AG04450 (cell line): ENCODE results near the gene PLCG2. TPM values are rescaled to one million over a fixed set of nuclear protein-coding genes. Genes with fewer than 3 reads are reported as not detected.

Source experiments
- CTCF ChIA-PET: fragments of 300-600, 350-600 bp; formaldehyde crosslinking; extraction: SDS; loops from one replicate; lab custom pipeline; 2022; ENCODE audit warnings: antibody characterized with exemption, inconsistent platforms; lab: Charles Lee
- POLR2A ChIA-PET: fragments of 350-600 bp; formaldehyde crosslinking; extraction: SDS; loops from one replicate; lab custom pipeline; 2021; ENCODE audit warnings: antibody characterized with exemption, inconsistent platforms; lab: Yijun Ruan, JAX
- DNase-seq: peaks from one replicate; pipeline ENCODE4 v3.0.0-alpha.2; 2011; ENCODE audit warnings: low read depth, low spot score
- H3K27ac ChIP-seq: one replicate; pipeline ENCODE4 v1.5.1; 2012; ENCODE audit warnings: low read depth, low read length, control low read depth
- H3K27me3 ChIP-seq: one replicate; pipeline ENCODE4 v1.6.0; 2012; ENCODE audit warnings: low read length; ENCODE audit not compliant: control insufficient read depth, insufficient read depth
- H3K4me3 ChIP-seq: 2 replicates; pipeline ENCODE4 v1.5.1; 2011; ENCODE audit warnings: mild to moderate bottlenecking, low read depth, low read length, control low read depth
- H3K9me3 ChIP-seq: 2 replicates; pipeline ENCODE4 v1.5.1; 2012; ENCODE audit warnings: low read length; ENCODE audit not compliant: control insufficient read depth, insufficient read depth
- CTCF ChIP-seq: IDR thresholded peaks from 2 replicates; pipeline ENCODE4 v1.5.1; 2011; ENCODE audit warnings: low read depth, low read length, control low read depth, inconsistent platforms
- polyA plus RNA-seq: library from polyadenylated mRNA; depleted of rRNA; stranded (reverse); fragments of >200 nt; gene quantifications from 2 replicates; pipeline ENCODE4 v1.2.3, GENCODE V29; 2011

Gene PLCG2
- polyA plus RNA-seq, 1 experiment: 0.16 TPM

DNA sequence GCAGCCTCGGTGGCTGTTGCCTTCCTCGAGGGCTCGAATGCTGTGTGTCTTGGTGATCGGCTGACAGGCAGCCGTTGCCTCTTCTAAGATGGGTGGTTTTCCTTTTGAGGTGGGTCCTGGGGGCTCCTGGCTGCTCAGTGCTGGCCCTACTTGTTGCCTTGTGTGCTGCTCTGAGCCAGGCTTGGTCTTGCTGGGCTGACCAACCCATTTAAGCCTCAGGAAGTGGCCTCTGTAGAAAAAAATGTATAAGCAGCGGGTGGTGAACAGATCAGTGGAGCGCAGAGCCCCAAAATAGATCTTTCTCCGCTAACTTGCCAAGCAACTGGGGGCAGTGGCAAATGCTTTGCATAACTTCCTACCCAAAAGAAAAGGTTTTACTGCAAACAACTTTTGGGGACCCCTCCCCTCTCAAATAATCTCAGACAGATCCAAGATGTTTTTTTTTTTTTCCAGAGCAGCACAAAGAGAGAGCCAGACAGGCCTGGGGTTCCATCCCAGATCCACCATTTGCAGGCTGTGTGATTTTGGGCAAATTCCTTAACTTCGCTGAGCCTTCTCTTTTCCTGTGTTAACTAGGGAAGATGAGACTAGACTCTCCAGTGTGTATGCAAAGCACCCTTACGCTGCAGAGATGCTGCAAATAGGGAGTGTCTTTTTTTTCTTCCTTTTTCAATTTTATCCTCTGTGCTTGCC lies 42.5 kb downstream of the PLCG2 start:
- no peak for TF ChIP-seq CTCF
- DNase-seq: no peak
- CTCF ChIA-PET: no interaction called here

GRCh38 chr16:81823111-81823510 lies 44.0 kb downstream of the PLCG2 start:
- ChIA-PET CTCF (no interaction called here), POLR2A (interaction anchor here (0.5 kb wide), 1 partner anchor 602 kb away, joined by 3 read pairs; no protein-coding TSS in a partner anchor)
- DNase-seq: no peak
- TF ChIP-seq CTCF: no peak
- Histone ChIP-seq H3K4me3 (no peak overlapping the region), H3K27ac (no peak overlapping the region), H3K27me3 (peaks cover 2% of the 10 kb centered on the region), H3K9me3 (no peaks in the 10 kb centered on the region)

More for the DNA sequence above, 42.5 kb downstream of the PLCG2 start:
- peaks cover 2% of the 10 kb centered on the region for H3K27me3 ChIP-seq
- H3K9me3 ChIP-seq: no peaks in the 10 kb centered on the region
- no peak overlapping the region for H3K27ac ChIP-seq
- H3K4me3 ChIP-seq: no peak overlapping the region
- POLR2A ChIA-PET: no interaction called here

DNA sequence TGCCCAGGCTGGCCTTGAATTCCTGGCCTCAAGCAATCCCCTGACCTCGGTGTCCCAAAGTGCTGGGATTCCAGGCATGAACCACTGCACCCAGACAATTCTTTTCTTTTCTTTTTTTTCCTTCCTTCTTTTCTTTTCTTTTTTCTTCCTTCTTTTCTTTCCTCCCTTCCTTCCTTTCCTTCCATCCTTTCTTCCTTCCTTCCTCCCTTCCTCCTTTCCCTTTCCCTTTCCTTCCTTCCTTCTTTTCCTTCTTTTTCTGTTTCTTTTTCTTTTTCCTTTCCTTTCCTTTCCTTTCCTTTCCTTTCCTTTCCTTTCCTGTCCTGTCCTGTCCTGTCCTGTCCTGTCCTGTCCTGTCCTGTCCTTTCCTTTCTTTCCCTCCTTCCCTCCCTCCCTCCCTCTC lies 44.6 kb downstream of the PLCG2 start:
- H3K27me3 ChIP-seq: peaks cover 2% of the 10 kb centered on the region
- no peak for TF ChIP-seq CTCF
- H3K9me3 ChIP-seq: no peaks in the 10 kb centered on the region
- no peak for DNase-seq
- POLR2A ChIA-PET: interaction anchor here (0.5 kb wide), 1 partner anchor 601 kb away, joined by 3 read pairs; no protein-coding TSS in a partner anchor
- CTCF ChIA-PET: no interaction called here
- H3K4me3 ChIP-seq: no peak overlapping the region
- no peak overlapping the region for H3K27ac ChIP-seq

GRCh38 chr16:81826523-81826922 lies 47.4 kb downstream of the PLCG2 start:
- Histone ChIP-seq H3K27me3 (peaks cover 2% of the 10 kb centered on the region), H3K4me3 (no peak overlapping the region), H3K27ac (no peak overlapping the region), H3K9me3 (no peaks in the 10 kb centered on the region)
- DNase-seq: no peak
- POLR2A ChIA-PET: no interaction called here
- no peak for TF ChIP-seq CTCF
- CTCF ChIA-PET: no interaction called here

GRCh38 chr16:81830845-81831540 lies 51.9 kb downstream of the PLCG2 start:
- H3K4me3 ChIP-seq: no peak overlapping the region
- POLR2A ChIA-PET: no interaction called here
- H3K9me3 ChIP-seq: no peaks in the 10 kb centered on the region
- no peak overlapping the region for H3K27ac ChIP-seq
- CTCF ChIA-PET: no interaction called here
- no peak for TF ChIP-seq CTCF
- no peaks in the 10 kb centered on the region for H3K27me3 ChIP-seq
- DNase-seq: no peak
